Ramos (cell line): ENCODE data around the gene CHID1.

Experiments
- in situ Hi-C: fragments of 300-500 bp; cut with MboI; formaldehyde crosslinking; loops from one replicate; pipeline ENCODE4 v1.14.3; 2022; ENCODE audit warnings: low sequenced_read_pairs; ENCODE audit not compliant: unreplicated experiment

CHID1 gene

DNA sequence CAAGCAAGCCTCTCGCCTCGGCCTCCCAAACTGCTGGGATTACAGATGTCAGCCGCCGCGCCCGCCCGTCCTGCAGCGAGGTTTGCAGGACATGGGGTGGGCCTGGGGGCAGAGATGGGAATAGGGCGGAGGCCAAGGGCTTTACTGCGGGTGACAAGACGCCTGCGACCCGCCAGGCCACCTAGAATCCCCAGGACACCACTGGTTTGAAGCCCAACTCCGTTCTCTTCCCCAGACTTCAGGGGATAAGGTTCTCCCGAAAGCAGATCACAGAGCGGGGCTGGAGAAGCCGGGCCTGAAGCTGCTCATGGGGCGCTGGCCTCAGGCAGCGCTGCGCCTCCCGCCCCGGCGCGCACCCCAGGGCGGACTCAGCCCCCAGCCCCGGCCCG lies 68.6 kb downstream of the CHID1 start:
- in situ Hi-C loops: no loop called here

- in situ Hi-C loops: no loop called here
Observed at GRCh38 chr11:839875-840617, 70.6 kb downstream of the CHID1 start.

DNA sequence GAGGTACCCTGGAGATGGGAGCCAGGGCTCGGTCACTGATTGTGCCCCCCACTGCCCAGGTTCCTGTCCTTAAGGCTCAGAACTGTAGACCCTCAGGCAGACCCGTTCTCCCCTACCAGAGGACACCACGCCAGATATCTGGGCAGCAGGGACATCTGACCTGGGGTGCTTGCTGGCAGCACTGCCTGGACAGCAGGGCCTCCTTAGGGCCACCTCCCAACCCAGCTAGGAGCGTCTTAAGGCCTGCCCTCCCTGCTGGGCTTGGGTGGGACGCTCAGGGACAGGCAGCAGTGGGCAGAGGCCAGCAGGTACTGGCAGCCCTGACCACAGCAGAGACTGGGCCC lies 71.4 kb downstream of the CHID1 start:
- in situ Hi-C loops: no loop called here

- in situ Hi-C loops: no loop called here
Observed at GRCh38 chr11:838441-839279, 72.0 kb downstream of the CHID1 start.

DNA sequence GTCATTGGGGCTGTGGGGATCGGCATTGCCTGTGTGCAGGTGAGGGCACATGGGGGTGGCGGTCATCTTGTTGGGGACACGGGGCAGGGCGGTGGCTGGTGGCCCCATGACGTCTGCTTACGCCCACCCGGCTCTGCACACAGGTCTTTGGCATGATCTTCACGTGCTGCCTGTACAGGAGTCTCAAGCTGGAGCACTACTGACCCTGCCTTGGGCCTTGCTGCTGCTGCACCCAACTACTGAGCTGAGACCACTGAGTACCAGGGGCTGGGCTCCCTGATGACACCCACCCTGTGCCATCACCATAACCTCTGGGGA lies 72.7 kb downstream of the CHID1 start:
- in situ Hi-C loops: no loop called here

DNA sequence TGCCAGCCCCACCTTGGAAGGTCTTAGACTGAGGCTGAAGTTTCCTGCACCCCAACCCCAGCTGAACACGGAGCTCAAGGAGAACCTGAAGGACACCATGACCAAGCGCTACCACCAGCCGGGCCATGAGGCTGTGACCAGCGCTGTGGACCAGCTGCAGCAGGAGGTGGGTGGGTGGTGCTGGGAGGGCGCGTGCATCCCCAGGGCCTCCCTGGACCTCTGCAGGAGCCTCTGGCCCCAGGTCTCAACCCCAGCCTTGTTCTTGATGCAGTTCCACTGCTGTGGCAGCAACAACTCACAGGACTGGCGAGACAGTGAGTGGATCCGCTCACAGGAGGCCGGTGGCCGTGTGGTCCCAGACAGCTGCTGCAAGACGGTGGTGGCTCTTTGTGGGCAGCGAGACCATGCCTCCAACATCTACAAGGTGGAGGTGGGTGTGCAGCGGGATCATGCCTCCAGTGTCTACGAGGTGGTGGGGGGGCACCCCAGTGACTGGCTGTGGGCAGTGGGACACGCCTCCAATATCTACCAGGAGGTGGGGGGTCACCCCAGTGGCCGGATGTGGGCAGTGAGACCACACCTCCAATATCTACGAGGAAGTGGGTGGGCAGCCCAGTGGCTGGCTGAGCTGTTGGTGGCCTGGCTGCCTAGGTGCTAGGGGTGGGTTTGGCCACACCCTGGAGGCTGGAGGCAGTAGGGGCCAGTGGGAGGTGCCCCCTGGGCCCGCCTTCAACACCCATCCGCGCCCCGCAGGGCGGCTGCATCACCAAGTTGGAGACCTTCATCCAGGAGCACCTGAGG lies 73.2 kb downstream of the CHID1 start:
- in situ Hi-C loops: no loop called here

GRCh38 chr11:836700-837099 lies 73.9 kb downstream of the CHID1 start:
- in situ Hi-C loops: no loop called here

DNA sequence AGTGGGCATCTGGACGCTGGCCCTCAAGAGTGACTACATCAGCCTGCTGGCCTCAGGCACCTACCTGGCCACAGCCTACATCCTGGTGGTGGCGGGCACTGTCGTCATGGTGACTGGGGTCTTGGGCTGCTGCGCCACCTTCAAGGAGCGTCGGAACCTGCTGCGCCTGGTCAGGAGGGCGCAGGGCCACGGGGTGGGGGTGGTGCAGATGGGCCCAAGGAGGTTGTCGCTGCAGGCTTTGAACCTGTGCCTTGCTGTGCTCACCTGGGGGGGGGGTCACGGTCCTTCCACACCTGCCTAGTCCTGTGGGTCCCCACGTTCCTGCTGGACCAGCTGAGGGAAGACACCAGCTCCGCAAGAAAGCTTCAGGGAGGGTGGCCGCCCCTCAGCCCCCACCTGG lies 74.3 kb downstream of the CHID1 start:
- in situ Hi-C loops: no loop called here

DNA sequence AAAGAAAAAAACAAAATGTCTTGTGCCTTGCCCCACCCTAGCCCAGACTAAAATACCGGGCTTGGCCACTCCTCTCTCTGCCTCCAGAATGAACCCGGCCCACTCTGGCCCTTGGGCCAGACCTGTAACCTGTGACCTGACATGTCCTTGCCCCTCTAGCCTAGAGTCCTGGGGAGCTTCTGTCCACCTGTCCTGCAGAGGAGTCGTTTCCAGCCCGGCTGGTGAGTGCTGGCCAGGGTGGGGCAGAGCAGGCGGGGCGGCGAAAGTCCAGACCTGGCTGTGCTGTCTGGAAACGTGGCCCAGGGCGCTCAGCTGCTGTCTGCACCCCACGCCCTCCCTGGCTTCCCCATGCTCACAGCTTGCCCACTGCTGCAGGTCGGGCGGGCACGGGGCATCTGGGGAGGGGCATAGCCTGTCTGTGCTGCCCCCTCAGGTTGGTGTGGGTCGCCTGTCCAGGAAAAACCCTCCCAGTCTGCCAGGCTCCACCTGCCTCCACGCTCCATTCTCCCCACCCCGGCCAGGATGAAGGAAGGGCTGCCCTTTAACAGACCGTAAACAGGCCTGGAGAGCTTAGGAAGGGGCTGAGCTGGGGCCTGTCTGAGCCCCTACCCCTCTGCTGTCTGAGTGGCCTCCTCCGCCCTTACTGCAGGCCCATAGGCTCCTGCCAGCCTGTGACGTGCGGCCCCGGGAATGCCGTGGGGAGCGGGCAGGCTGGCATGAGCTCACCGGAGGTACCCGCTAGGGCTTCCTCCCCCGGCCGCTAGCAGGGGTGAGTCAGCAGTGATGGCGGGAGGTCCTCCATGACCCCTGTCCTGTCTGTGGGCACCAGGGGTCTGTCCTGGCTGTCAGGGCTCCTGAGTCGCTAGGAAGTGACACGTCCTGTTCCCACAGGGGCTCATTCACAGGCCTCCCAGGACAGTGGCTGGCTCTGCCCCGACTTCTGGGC lies 76.0 kb downstream of the CHID1 start:
- in situ Hi-C loops: no loop called here

GRCh38 chr11:833849-834311 lies 76.7 kb downstream of the CHID1 start:
- in situ Hi-C loops: no loop called here

- in situ Hi-C loops: no loop called here
Observed at GRCh38 chr11:833114-833791, 77.4 kb downstream of the CHID1 start.

- in situ Hi-C loops: no loop called here
Observed at GRCh38 chr11:832529-833113, 78.0 kb downstream of the CHID1 start, which contains the start of gene CD151. TSS of gene CD151 (plus strand) at chr11:832952. CDS start at chr11:836070, 3,118 bp downstream.

DNA sequence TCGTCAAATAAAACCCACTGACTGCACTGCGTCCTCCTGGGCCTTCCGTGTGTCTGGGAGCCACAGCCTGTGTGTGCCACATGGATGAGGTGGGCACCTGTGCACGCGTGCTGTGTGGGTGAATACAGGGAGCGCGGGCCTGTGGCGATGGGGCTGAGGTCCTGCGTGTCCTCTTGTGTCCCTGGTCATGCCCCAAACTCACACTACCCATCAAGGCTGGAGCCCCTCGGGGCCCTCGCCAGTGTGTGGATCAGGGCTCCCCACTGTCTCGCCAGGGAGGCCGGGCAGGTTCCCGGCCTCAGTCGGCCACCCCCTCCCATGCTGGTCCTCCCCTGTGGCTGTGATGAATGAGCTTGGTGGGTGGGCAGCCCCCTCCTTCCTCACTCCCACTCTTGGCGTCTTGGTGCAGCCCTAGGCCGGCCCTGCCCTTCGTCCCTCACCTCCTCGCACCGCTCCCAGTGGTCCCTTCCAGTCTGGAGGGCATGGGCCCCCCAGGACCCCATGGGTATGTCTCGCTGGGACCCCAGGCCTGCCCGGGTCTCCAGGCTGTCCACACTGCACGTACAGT lies 78.6 kb downstream of the CHID1 start:
- in situ Hi-C loops: no loop called here

DNA sequence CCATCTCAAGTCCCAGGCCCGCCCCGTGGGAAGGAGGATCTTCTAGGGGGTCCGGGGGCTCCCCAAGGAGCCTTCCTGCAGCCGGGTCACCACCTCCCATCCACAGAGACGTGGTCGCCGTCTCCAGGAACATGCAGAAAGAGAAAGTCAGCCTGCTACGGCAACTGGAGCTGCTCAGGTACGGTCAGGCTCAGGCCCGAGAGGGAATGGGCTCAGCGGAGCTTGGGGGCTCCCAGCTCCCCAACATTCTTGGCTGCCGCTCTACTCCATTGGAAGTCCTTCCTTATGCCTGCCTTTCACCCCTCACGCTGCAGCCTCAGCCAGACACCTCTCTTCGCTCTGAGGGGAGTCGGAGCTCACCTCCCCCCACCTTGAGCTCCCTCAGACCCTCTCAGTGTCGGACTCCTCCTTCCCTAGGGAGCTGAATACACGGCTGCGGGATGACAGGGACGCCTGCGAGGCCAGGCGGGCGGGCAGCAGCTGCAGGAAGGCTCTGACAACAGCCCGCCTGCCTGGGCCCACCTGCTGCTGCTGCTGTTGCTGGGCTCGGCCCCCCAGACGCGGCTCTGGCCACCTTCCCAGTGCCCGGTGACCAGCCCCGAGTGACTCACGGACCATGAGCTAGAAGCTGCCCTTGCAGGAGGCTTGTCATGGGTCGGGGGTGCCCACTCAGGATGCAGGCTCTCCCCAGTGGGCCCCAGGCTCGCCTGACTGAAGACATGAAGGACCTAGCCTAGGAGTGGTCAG lies 79.3 kb downstream of the CHID1 start:
- in situ Hi-C loops: no loop called here

DNA sequence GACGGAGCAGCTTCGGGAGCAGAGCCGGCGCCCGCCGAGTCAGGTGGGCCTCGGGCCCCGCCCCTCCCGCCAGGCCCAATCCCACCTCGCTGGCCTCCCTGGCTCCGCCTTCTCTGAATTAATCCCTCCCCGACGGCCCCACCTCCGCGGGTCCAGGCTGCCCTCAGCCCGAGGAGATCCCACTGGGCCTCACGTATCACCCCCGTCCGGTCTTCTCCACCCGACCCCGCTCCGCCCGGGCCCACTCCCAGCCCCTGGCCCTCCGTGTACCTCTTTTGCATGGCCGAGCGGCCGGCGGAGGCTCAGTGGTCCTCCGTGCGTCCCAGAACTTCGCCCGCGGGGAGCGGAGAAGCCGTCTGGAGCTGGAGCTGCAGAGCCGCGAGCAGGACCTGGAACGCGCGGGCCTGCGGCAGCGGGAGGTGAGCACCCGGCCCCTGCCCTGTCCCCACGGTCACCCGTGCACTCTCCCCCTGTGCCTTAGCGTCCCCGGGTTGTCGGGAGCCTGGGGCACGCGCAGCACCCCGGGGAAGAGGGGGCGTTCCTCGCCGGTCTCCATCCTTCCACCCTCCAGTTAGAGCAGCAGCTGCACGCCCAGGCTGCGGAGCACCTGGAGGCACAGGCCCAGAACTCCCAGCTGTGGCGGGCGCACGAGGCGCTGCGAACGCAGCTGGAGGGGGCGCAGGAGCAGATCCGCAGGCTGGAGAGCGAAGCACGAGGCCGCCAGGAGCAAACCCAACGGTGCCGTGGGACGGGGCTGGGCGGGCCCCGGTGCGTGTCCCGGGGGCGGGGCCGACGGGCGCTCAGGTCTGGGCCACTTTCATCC lies 80.1 kb downstream of the CHID1 start:
- in situ Hi-C loops: no loop called here

DNA sequence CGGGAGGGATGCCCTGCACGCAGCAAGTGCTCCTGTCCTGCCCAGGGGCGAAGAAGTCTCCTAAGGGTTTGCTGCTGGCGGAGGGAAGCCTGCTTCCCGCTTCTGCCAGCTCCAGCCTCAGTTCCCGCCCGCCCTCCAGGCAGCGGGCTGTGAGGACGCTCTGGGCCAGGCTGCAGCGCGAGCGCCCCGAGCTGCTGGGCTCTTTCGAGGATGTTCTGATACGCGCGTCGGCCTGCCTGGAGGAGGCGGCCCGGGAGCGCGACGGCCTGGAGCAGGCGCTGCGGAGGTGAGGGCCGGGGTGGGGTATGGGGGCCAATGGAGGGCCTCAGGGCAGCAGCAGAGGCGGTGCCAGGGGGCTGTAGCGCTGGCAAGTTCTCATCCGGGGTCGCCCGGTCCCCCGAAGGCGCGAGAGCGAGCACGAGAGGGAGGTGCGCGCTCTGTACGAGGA lies 80.7 kb downstream of the CHID1 start:
- in situ Hi-C loops: no loop called here
